GM23338 (cell line): ENCODE data around the gene NCS1. TPM values are rescaled to one million over a fixed set of nuclear protein-coding genes. Genes with fewer than 3 reads are reported as not detected.

Experiments
- ATAC-seq: fragments of 200-7000 bp; cut with Tn5 transposase; 3 replicates; pipeline ENCODE4 v1.9.1; 2020
- DNase-seq: peaks from one replicate; pipeline ENCODE4 v3.0.0-alpha.2; 2015; ENCODE audit warnings: low spot score
- H2AFZ ChIP-seq: fragments of 200-600 bp; sonication (generic); 2 replicates; pipeline ENCODE4 v1.8.0; 2016; ENCODE audit warnings: antibody characterized with exemption, mild to moderate bottlenecking, moderate library complexity
- H3F3A ChIP-seq: fragments of 200-600 bp; sonication (generic); replicated peaks from 2 replicates; pipeline ENCODE4 v1.8.0; 2017; ENCODE audit warnings: antibody characterized with exemption, mixed run types, low read depth
- H3K27ac ChIP-seq: fragments of 200-600 bp; sonication (generic); 2 replicates; pipeline ENCODE4 v1.6.1; 2016; ENCODE audit warnings: low read depth
- H3K27me3 ChIP-seq: fragments of 200-600 bp; sonication (generic); 2 replicates; pipeline ENCODE4 v1.8.0; 2016; ENCODE audit warnings: mild to moderate bottlenecking, mixed run types, moderate library complexity; ENCODE audit not compliant: insufficient read depth
- H3K36me3 ChIP-seq: fragments of 200-600 bp; sonication (generic); 2 replicates; pipeline ENCODE4 v1.8.0; 2016; ENCODE audit warnings: mild to moderate bottlenecking; ENCODE audit not compliant: insufficient read depth
- H3K4me1 ChIP-seq: fragments of 200-600 bp; sonication (generic); 2 replicates; pipeline ENCODE4 v1.8.0; 2016; ENCODE audit warnings: mild to moderate bottlenecking, moderate library complexity; ENCODE audit not compliant: insufficient read depth
- H3K4me2 ChIP-seq: fragments of 200-600 bp; sonication (generic); 2 replicates; pipeline ENCODE4 v1.7.1; 2017; ENCODE audit warnings: mixed run types
- H3K4me3 ChIP-seq: fragments of 200-600 bp; sonication (generic); 2 replicates; pipeline ENCODE4 v1.6.1; 2016; ENCODE audit warnings: mixed run types
- H3K79me2 ChIP-seq: fragments of 200-600 bp; sonication (generic); replicated peaks from 2 replicates; pipeline ENCODE4 v1.8.0; 2017; ENCODE audit warnings: mild to moderate bottlenecking; ENCODE audit not compliant: insufficient read depth
- H3K9me2 ChIP-seq: fragments of 200-600 bp; sonication (generic); 2 replicates; pipeline ENCODE4 v1.8.0; 2017; ENCODE audit not compliant: insufficient read depth
- H4K20me1 ChIP-seq: fragments of 200-600 bp; sonication (generic); replicated peaks from 2 replicates; pipeline ENCODE4 v1.8.0; 2017; ENCODE audit warnings: mild to moderate bottlenecking; ENCODE audit not compliant: insufficient read depth
- H3K27ac Mint-ChIP-seq: 2 replicates; pipeline ENCODE4 v1.8.0; 2020; ENCODE audit warnings: inconsistent platforms, mild to moderate bottlenecking, moderate library complexity, mixed read lengths
- H3K27me3 Mint-ChIP-seq: 3 replicates; pipeline ENCODE4 v1.8.0; 2022; ENCODE audit warnings: low read depth, mild to moderate bottlenecking, moderate library complexity, mixed read lengths, inconsistent platforms; ENCODE audit not compliant: insufficient read depth, poor library complexity
- H3K36me3 Mint-ChIP-seq: 3 replicates; pipeline ENCODE4 v1.8.0; 2021; ENCODE audit warnings: low read depth, mild to moderate bottlenecking, inconsistent platforms, moderate library complexity, mixed read lengths
- H3K4me1 Mint-ChIP-seq: 3 replicates; pipeline ENCODE4 v1.8.0; 2020; ENCODE audit warnings: mild to moderate bottlenecking, inconsistent platforms, mixed read lengths
- H3K4me3 Mint-ChIP-seq: 3 replicates; pipeline ENCODE4 v1.8.0; 2021; ENCODE audit warnings: moderate library complexity, mild to moderate bottlenecking, inconsistent platforms, mixed read lengths
- H3K9me3 Mint-ChIP-seq: 3 replicates; pipeline ENCODE4 v1.8.0; 2020; ENCODE audit warnings: moderate library complexity, mild to moderate bottlenecking, inconsistent platforms, mixed read lengths
- CREB1 ChIP-seq: fragments of 250-450 bp; sonication (Bioruptor Pico); IDR thresholded peaks from 2 replicates; pipeline ENCODE4 v1.5.0; 2020; ENCODE audit warnings: low read depth, mild to moderate bottlenecking, moderate library complexity
- EZH2 ChIP-seq: fragments of 200-600 bp; sonication (generic); IDR thresholded peaks from one replicate; pipeline ENCODE4 v1.8.0; 2017; ENCODE audit warnings: antibody characterized with exemption, mild to moderate bottlenecking, low read depth; ENCODE audit not compliant: unreplicated experiment
- EZH2phosphoT487 ChIP-seq: fragments of 200-600 bp; sonication (generic); IDR thresholded peaks from one replicate; pipeline ENCODE4 v1.8.1; 2018; ENCODE audit warnings: antibody characterized with exemption; ENCODE audit not compliant: unreplicated experiment
- JUNB ChIP-seq: IDR thresholded peaks from one replicate; pipeline ENCODE4 v1.6.1; 2016; ENCODE audit warnings: antibody characterized with exemption; ENCODE audit not compliant: unreplicated experiment
- NANOG ChIP-seq: IDR thresholded peaks from 2 replicates; pipeline ENCODE4 v1.6.1; 2016; ENCODE audit warnings: antibody characterized with exemption, borderline replicate concordance
- ZNF331 ChIP-seq: fragments of 250-450 bp; sonication (Bioruptor Pico); IDR thresholded peaks from 2 replicates; pipeline ENCODE4 v1.5.0; 2020; ENCODE audit warnings: low read depth, mild to moderate bottlenecking, moderate library complexity
- polyA plus RNA-seq: library from polyadenylated mRNA; unstranded; fragments of >200 nt; fragmentation: Nextera tagmentation; extraction: Ambion mirVana; gene quantifications from 2 replicates; pipeline ENCODE4 v1.2.1, GENCODE V29; 2016
- total RNA-seq: library from RNA; depleted of rRNA; stranded (reverse); fragments of >200 nt; shearing (Covaris generic); gene quantifications from 2 replicates; pipeline ENCODE4 v1.2.3, GENCODE V29; 2014
- TF ChIP-seq, protein P1 (sequence below): IDR thresholded peaks from 2 replicates; pipeline ENCODE4 v1.6.1; 2016; ENCODE audit warnings: antibody characterized with exemption
- TF ChIP-seq, protein P2 (sequence below): fragments of 250-450 bp; sonication (Bioruptor Pico); IDR thresholded peaks from 2 replicates; pipeline ENCODE4 v1.5.0; 2020; ENCODE audit warnings: mild to moderate bottlenecking, moderate library complexity

NCS1 gene
- total and polyA plus RNA-seq, 2 experiments from 2014 or later: 8.2 to 34.3 TPM

DNA sequence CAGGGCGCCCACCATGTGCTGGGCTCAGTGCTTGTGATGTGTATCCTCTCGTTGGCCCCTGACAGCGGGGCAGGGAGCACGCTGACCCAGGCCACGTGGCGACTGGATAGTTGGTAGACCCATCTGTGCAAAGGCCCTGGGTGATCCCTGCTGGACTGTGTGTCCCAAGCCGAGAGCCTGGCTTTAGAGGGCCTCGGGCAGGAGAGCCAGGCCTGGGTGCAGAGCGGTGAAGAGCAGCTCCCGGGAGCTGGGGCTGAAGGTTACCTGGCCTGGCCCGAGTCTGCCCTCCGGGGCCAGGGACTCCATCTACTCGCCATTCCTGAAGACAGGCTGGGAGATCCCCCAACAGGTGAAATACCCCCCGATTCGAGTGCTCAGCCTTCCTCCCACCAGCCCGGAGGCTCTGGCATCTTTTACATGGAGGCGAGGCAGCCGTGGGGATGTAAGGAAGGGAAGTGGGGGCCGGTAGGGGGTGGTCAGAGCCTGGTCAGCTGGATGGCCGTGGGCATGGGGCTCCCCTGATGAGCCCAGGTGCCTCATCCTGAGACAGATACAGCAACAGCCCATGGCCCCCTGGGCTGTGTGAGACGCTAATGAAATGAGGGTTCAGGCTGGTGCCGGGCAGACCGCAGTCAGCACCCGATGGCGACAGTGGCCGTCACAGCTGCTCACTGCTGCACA, 19.0 kb downstream of the NCS1 start:
- Mint-ChIP-seq H3K4me3 (no peak overlapping the region), H3K27me3 (peaks cover 15% of the 10 kb centered on the region), H3K27ac (no peak overlapping the region), H3K9me3 (no peaks in the 10 kb centered on the region; the same call in 2 of the 3 replicates), H3K36me3 (no peaks in the 10 kb centered on the region), H3K4me1 (peaks cover 38% of the 10 kb centered on the region)
- peaks cover 2% of the 10 kb centered on the region; the same call in 1 of the 2 replicates for H3K4me1 ChIP-seq
- H3K36me3 ChIP-seq: no peaks in the 10 kb centered on the region
- no peaks in the 10 kb centered on the region for H3K27me3 ChIP-seq
- no peak overlapping the region for H2AFZ ChIP-seq
- H3F3A ChIP-seq: no peaks in the 10 kb centered on the region
- peaks cover 14% of the 10 kb centered on the region; the same call in 1 of the 2 replicates for H4K20me1 ChIP-seq
- 0 out of 2 replicates have a peak overlapping the region, but pooled peaks have one; percentile 26 for H3K27ac ChIP-seq
- ATAC-seq: no peak
- TF ChIP-seq EZH2phosphoT487: no peak
- TF ChIP-seq, protein P1, sequence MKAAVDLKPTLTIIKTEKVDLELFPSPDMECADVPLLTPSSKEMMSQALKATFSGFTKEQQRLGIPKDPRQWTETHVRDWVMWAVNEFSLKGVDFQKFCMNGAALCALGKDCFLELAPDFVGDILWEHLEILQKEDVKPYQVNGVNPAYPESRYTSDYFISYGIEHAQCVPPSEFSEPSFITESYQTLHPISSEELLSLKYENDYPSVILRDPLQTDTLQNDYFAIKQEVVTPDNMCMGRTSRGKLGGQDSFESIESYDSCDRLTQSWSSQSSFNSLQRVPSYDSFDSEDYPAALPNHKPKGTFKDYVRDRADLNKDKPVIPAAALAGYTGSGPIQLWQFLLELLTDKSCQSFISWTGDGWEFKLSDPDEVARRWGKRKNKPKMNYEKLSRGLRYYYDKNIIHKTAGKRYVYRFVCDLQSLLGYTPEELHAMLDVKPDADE: no peak
- no peak for TF ChIP-seq CREB1 (CRISPR knock-in tag)
- TF ChIP-seq JUNB: no peak
- no peak for TF ChIP-seq ZNF331 (CRISPR knock-in tag)
- TF ChIP-seq NANOG: no peak
- H3K79me2 ChIP-seq: peaks cover 69% of the 10 kb centered on the region
- no peak overlapping the region for H3K4me3 ChIP-seq
- no peak for DNase-seq
- no peak overlapping the region for H3K4me2 ChIP-seq
- no peaks in the 10 kb centered on the region for H3K9me2 ChIP-seq

- DNase-seq: no peak
- Histone ChIP-seq H3K27me3 (no peaks in the 10 kb centered on the region), H3K79me2 (peaks cover 64% of the 10 kb centered on the region), H3K4me3 (no peak overlapping the region), H3K4me2 (no peak overlapping the region), H3F3A (no peaks in the 10 kb centered on the region), H3K27ac (no peak overlapping the region), H3K36me3 (no peaks in the 10 kb centered on the region), H4K20me1 (peaks cover 11% of the 10 kb centered on the region; the same call in 1 of the 2 replicates), H2AFZ (no peak overlapping the region), H3K9me2 (no peaks in the 10 kb centered on the region), H3K4me1 (no peaks in the 10 kb centered on the region; the same call in 1 of the 2 replicates)
- Mint-ChIP-seq H3K27ac (no peak overlapping the region), H3K9me3 (no peaks in the 10 kb centered on the region; the same call in 2 of the 3 replicates), H3K4me1 (peaks cover 33% of the 10 kb centered on the region), H3K36me3 (no peaks in the 10 kb centered on the region), H3K4me3 (no peak overlapping the region), H3K27me3 (peaks cover 13% of the 10 kb centered on the region)
- ATAC-seq: no peak
- TF ChIP-seq CREB1 (CRISPR knock-in tag): no peak
- no peak for TF ChIP-seq JUNB
- TF ChIP-seq, protein P2, sequence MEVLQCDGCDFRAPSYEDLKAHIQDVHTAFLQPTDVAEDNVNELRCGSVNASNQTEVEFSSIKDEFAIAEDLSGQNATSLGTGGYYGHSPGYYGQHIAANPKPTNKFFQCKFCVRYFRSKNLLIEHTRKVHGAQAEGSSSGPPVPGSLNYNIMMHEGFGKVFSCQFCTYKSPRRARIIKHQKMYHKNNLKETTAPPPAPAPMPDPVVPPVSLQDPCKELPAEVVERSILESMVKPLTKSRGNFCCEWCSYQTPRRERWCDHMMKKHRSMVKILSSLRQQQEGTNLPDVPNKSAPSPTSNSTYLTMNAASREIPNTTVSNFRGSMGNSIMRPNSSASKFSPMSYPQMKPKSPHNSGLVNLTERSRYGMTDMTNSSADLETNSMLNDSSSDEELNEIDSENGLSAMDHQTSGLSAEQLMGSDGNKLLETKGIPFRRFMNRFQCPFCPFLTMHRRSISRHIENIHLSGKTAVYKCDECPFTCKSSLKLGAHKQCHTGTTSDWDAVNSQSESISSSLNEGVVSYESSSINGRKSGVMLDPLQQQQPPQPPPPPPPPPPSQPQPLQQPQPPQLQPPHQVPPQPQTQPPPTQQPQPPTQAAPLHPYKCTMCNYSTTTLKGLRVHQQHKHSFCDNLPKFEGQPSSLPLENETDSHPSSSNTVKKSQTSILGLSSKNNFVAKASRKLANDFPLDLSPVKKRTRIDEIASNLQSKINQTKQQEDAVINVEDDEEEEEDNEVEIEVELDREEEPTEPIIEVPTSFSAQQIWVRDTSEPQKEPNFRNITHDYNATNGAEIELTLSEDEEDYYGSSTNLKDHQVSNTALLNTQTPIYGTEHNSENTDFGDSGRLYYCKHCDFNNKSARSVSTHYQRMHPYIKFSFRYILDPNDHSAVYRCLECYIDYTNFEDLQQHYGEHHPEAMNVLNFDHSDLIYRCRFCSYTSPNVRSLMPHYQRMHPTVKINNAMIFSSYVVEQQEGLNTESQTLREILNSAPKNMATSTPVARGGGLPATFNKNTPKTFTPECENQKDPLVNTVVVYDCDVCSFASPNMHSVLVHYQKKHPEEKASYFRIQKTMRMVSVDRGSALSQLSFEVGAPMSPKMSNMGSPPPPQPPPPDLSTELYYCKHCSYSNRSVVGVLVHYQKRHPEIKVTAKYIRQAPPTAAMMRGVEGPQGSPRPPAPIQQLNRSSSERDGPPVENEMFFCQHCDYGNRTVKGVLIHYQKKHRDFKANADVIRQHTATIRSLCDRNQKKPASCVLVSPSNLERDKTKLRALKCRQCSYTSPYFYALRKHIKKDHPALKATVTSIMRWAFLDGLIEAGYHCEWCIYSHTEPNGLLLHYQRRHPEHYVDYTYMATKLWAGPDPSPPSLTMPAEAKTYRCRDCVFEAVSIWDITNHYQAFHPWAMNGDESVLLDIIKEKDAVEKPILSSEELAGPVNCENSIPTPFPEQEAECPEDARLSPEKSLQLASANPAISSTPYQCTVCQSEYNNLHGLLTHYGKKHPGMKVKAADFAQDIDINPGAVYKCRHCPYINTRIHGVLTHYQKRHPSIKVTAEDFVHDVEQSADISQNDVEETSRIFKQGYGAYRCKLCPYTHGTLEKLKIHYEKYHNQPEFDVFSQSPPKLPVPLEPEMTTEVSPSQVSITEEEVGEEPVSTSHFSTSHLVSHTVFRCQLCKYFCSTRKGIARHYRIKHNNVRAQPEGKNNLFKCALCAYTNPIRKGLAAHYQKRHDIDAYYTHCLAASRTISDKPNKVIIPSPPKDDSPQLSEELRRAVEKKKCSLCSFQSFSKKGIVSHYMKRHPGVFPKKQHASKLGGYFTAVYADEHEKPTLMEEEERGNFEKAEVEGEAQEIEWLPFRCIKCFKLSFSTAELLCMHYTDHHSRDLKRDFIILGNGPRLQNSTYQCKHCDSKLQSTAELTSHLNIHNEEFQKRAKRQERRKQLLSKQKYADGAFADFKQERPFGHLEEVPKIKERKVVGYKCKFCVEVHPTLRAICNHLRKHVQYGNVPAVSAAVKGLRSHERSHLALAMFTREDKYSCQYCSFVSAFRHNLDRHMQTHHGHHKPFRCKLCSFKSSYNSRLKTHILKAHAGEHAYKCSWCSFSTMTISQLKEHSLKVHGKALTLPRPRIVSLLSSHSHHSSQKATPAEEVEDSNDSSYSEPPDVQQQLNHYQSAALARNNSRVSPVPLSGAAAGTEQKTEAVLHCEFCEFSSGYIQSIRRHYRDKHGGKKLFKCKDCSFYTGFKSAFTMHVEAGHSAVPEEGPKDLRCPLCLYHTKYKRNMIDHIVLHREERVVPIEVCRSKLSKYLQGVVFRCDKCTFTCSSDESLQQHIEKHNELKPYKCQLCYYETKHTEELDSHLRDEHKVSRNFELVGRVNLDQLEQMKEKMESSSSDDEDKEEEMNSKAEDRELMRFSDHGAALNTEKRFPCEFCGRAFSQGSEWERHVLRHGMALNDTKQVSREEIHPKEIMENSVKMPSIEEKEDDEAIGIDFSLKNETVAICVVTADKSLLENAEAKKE (CRISPR knock-in tag): no peak
- TF ChIP-seq, protein P1: no peak
- no peak for TF ChIP-seq EZH2phosphoT487
- no peak for TF ChIP-seq EZH2
Observed at GRCh38 chr9:130191749-130192120, 19.5 kb downstream of the NCS1 start.
